GM21526 (cell line): ENCODE results near the gene HLTF.
A peak's percentile ranks its signal among the peaks of the same experiment; 100 is the strongest.

Source experiments
- ATAC-seq: cut with Tn5 transposase; IDR thresholded peaks from one replicate; pipeline ENCODE4 v1.9.1; 2021; ENCODE audit warnings: moderate library complexity; ENCODE audit not compliant: unreplicated experiment, low FRiP score

HLTF gene

GRCh38 chr3:149089395-149089794 lies 3.1 kb upstream of the HLTF start:
- no peak for ATAC-seq

- ATAC-seq, result no peak
Measured at GRCh38 chr3:149087208-149087607, 875 bp upstream of the HLTF start.

- peak; percentile 45 for ATAC-seq
Measured at GRCh38 chr3:149085828-149086231, 503 bp downstream of the HLTF start.

- no peak for ATAC-seq
Measured at GRCh38 chr3:149081772-149082171, 4.6 kb downstream of the HLTF start.

- no peak for ATAC-seq
Measured at GRCh38 chr3:149080699-149081091, 5.6 kb downstream of the HLTF start.

GRCh38 chr3:149080011-149080698 lies 6.2 kb downstream of the HLTF start:
- ATAC-seq, result no peak

GRCh38 chr3:149077628-149078027 lies 8.7 kb downstream of the HLTF start:
- no peak for ATAC-seq

- no peak for ATAC-seq
Measured at GRCh38 chr3:149067883-149068282, 18.4 kb downstream of the HLTF start.

- no peak for ATAC-seq
Measured at GRCh38 chr3:149061776-149062175, 24.6 kb downstream of the HLTF start.

- peak; percentile 80 for ATAC-seq
Measured at GRCh38 chr3:149058602-149059001, 27.7 kb downstream of the HLTF start.

GRCh38 chr3:149058198-149058597 lies 28.1 kb downstream of the HLTF start:
- peak; percentile 8 for ATAC-seq

- ATAC-seq, result no peak
Measured at GRCh38 chr3:149055575-149055974, 30.8 kb downstream of the HLTF start.

GRCh38 chr3:149044339-149045083 lies 41.8 kb downstream of the HLTF start:
- no peak for ATAC-seq

- ATAC-seq, result peak; percentile 88
Measured at GRCh38 chr3:149042789-149043386, 43.4 kb downstream of the HLTF start.

- ATAC-seq, result no peak
Measured at GRCh38 chr3:149038322-149038721, 48.0 kb downstream of the HLTF start.

GRCh38 chr3:149037684-149038083 lies 48.6 kb downstream of the HLTF start:
- no peak for ATAC-seq

- no peak for ATAC-seq
Measured at GRCh38 chr3:149031096-149031495, 55.2 kb downstream of the HLTF start.

- no peak for ATAC-seq
Measured at GRCh38 chr3:149026718-149027117, 59.6 kb downstream of the HLTF start.

- no peak for ATAC-seq
Measured at GRCh38 chr3:149023951-149024350, 62.4 kb downstream of the HLTF start.

GRCh38 chr3:149021830-149022229 lies 64.5 kb downstream of the HLTF start:
- ATAC-seq, result no peak

GRCh38 chr3:149020839-149021252 lies 65.5 kb downstream of the HLTF start:
- ATAC-seq, result no peak
